Panc1 (cell line): ENCODE results near the gene GUCD1. TPM values are rescaled to one million over a fixed set of nuclear protein-coding genes. Genes with fewer than 3 reads are reported as not detected.

ENCODE experiments used
- ATAC-seq: fragments of 200-7000 bp; cut with Tn5 transposase; 2 replicates; pipeline ENCODE4 v1.9.1; 2020; ENCODE audit warnings: mild to moderate bottlenecking, moderate library complexity
- BruUV-seq: library from RNA; stranded (reverse); fragments of 400-500 nt; replicated peaks from 2 replicates; lab custom pipeline; 2021; lab: Mats Ljungman, UMichigan
- CTCF ChIA-PET: fragments of 300-600 bp; sonication (Branson Sonifier 250); formaldehyde crosslinking; loops from one replicate; lab custom pipeline; 2022; ENCODE audit warnings: antibody characterized with exemption; lab: Charles Lee
- POLR2A ChIA-PET: fragments of 300-600 bp; sonication (Branson Sonifier 250); formaldehyde crosslinking; loops from one replicate; lab custom pipeline; 2022; ENCODE audit warnings: antibody characterized with exemption; lab: Charles Lee
- DNase-seq: peaks from one replicate; pipeline ENCODE4 v3.0.0-alpha.2; 2010; ENCODE audit warnings: low read depth, low spot score
- H3K27ac ChIP-seq: 2 replicates; pipeline ENCODE4 v1.5.1; 2011; ENCODE audit warnings: mild to moderate bottlenecking, low read length, inconsistent platforms
- H3K27me3 ChIP-seq: fragments of 200-500 bp; sonication (Bioruptor generic); 2 replicates; pipeline ENCODE4 v1.6.0; 2014; ENCODE audit warnings: low read length, inconsistent platforms; ENCODE audit not compliant: control insufficient read depth, insufficient read depth
- H3K36me3 ChIP-seq: fragments of 200-500 bp; sonication (Bioruptor generic); 2 replicates; pipeline ENCODE4 v1.5.1; 2014; ENCODE audit warnings: inconsistent platforms, mild to moderate bottlenecking, low read length, moderate library complexity; ENCODE audit not compliant: control insufficient read depth, insufficient read depth
- H3K4me1 ChIP-seq: 2 replicates; pipeline ENCODE4 v1.5.1; 2011; ENCODE audit warnings: inconsistent platforms, mild to moderate bottlenecking, low read length, moderate library complexity; ENCODE audit not compliant: control insufficient read depth, insufficient read depth
- H3K4me3 ChIP-seq, 2 experiments: 2 replicates each; pipeline ENCODE4 v1.5.1; 2011 to 2012; ENCODE audit warnings: low read depth in 2 of 2, low read length in 2 of 2, mild to moderate bottlenecking in 2 of 2, inconsistent platforms in 1 of 2, moderate library complexity in 1 of 2
- H3K9me3 ChIP-seq: fragments of 200-500 bp; sonication (Bioruptor generic); 2 replicates; pipeline ENCODE4 v1.5.1; 2014; ENCODE audit warnings: low read depth, mild to moderate bottlenecking, inconsistent platforms, low read length, moderate library complexity; ENCODE audit not compliant: control insufficient read depth, insufficient read depth
- CTCF ChIP-seq: fragments of 450-650 bp; IDR thresholded peaks from 2 replicates; pipeline ENCODE4 v1.5.1; 2017; ENCODE audit warnings: mild to moderate bottlenecking
- POLR2AphosphoS5 ChIP-seq: IDR thresholded peaks from 2 replicates; pipeline ENCODE4 v1.6.1; 2012; ENCODE audit warnings: mild to moderate bottlenecking, low read depth, low read length, moderate library complexity
- REST ChIP-seq, 2 experiments: IDR thresholded peaks; 2 replicates each; pipeline ENCODE4 v1.6.1; 2011 to 2012; ENCODE audit warnings: low read depth in 2 of 2, control low read depth in 1 of 2, low read length in 1 of 2, mild to moderate bottlenecking in 1 of 2, moderate library complexity in 1 of 2; ENCODE audit not compliant: insufficient read depth in 1 of 2
- SIN3A ChIP-seq: IDR thresholded peaks from 2 replicates; pipeline ENCODE4 v1.6.1; 2012; ENCODE audit warnings: low read depth, mild to moderate bottlenecking, low read length, moderate library complexity, borderline replicate concordance; ENCODE audit not compliant: insufficient read depth
- TCF7L2 ChIP-seq: IDR thresholded peaks from 2 replicates; pipeline ENCODE4 v1.6.1; 2011; ENCODE audit warnings: mild to moderate bottlenecking, low read depth, low read length, inconsistent platforms
- in situ Hi-C: cut with HindIII; loops from 2 replicates; pipeline ENCODE4 v1.10.0; 2016; ENCODE audit warnings: low sequenced_read_pairs, low pct_unique_long_range_greater_than_20kb
- intact Hi-C: fragments of 100-400 bp; cut with micrococcal nuclease; formaldehyde crosslinking; loops from one replicate; pipeline ENCODE4 v1.10.0; 2022; ENCODE audit not compliant: unreplicated experiment
- total RNA-seq: library from RNA; stranded (reverse); gene quantifications from one replicate; pipeline ENCODE4 v1.2.1, GENCODE V29; 2021; ENCODE audit not compliant: unreplicated experiment

Gene GUCD1
- total RNA-seq, 1 experiment from 2014 or later: 97.7 TPM

DNA sequence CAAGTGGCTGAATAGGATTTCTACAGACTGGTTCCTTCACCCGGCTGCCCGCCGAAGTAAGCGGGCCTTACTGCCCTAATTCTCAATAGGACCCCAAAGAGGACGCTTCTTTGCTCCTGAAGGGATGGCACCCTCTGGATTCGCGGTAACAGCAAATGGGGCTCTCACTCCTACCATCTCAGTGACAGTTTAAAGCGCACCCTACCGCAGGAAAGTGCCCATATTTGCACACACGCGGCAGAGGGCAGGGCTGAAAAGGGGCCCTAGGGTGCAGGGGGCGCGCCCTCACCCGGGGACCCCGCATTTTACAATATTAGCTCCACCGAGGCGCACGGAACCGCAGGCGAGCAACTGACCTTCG is 60.8 kb downstream of the GUCD1 start:
- CTCF ChIA-PET: no interaction called here
- in situ Hi-C loops (no loop called here), intact Hi-C loops (no loop called here)
- ATAC-seq (no peak), DNase-seq (no peak)
- POLR2A ChIA-PET: no interaction called here
- no peaks in the 10 kb centered on the region for H3K27me3 ChIP-seq
- H3K4me1 ChIP-seq: no peaks in the 10 kb centered on the region
- H3K36me3 ChIP-seq: no peaks in the 10 kb centered on the region
- no peak for TF ChIP-seq CTCF
- no peak for TF ChIP-seq POLR2AphosphoS5
- TF ChIP-seq SIN3A: no peak
- no peak for TF ChIP-seq TCF7L2
- no peak for TF ChIP-seq REST (IDR thresholded peaks at IDR 0.05; ENCODE audit: insufficient read depth in 1 of 2, low read depth in 2 of 2, low read length in 1 of 2)
- no TSS peak for BruUV-seq
- no peak overlapping the region for H3K27ac ChIP-seq
- H3K9me3 ChIP-seq: no peaks in the 10 kb centered on the region
- H3K4me3 ChIP-seq: no peak overlapping the region

DNA sequence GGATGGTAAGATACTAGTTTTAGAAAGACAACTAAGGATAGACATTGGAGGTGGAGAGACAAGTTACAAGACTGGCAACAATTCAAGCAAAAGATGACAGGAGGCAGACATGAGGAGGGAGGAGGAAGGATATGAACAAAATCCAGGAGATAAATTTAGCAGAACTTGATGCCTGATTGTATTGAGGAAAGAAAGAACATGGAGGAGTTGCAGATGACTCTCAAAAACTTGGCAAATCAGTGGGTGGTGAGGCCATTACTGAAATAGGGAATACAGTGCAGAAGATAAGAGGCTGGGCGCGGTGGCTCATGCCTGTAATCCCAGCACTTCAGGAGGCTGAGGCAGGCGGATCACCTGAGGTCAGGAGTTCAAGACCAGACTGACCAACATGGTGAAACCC is 62.5 kb downstream of the GUCD1 start:
- CTCF ChIA-PET: no interaction called here
- ATAC-seq: no peak
- H3K4me1 ChIP-seq: no peaks in the 10 kb centered on the region
- TF ChIP-seq POLR2AphosphoS5 (no peak), CTCF (no peak), TCF7L2 (no peak), SIN3A (no peak), REST (IDR thresholded peaks at IDR 0.05; ENCODE audit: insufficient read depth in 1 of 2, low read depth in 2 of 2, low read length in 1 of 2) (no peak)
- in situ Hi-C loops: no loop called here
- H3K9me3 ChIP-seq: no peaks in the 10 kb centered on the region
- no peak overlapping the region for H3K4me3 ChIP-seq
- H3K27ac ChIP-seq: no peak overlapping the region
- POLR2A ChIA-PET: no interaction called here
- BruUV-seq: no TSS peak
- intact Hi-C loops: no loop called here
- H3K27me3 ChIP-seq: no peaks in the 10 kb centered on the region
- H3K36me3 ChIP-seq: no peaks in the 10 kb centered on the region
- no peak for DNase-seq

Other genes with a start within 250 kb of the GUCD1 start
- gene ADORA2A, start 127.5 kb downstream of the GUCD1 start, total RNA-seq: 11.5 TPM
- 0.10 TPM for gene UPB1, start 59.8 kb downstream of the GUCD1 start, total RNA-seq
- gene SNRPD3, start 861 bp upstream of the GUCD1 start, total RNA-seq: 89.4 TPM
- 4.1 TPM for gene LRRC75B, start 37.9 kb upstream of the GUCD1 start, total RNA-seq
- 2.6 TPM for gene GGT1, start 48.1 kb upstream of the GUCD1 start, total RNA-seq
- not detected for gene PIWIL3, start 219.6 kb upstream of the GUCD1 start, total RNA-seq